Transverse colon (tissue), 4 donors: ENCODE measurements around the gene TGM1.

Source experiments
- POLR2A ChIP-seq: fragments of 450-650 bp; IDR thresholded peaks from one replicate; pipeline ENCODE4 v1.6.1; 2016; ENCODE audit warnings: antibody characterized with exemption, mild to moderate bottlenecking, moderate library complexity
- POLR2AphosphoS5 ChIP-seq, 3 donors: sonication (generic); formaldehyde crosslinking; IDR thresholded peaks; one replicate each; pipeline ENCODE4 v1.6.1; 2016; ENCODE audit warnings: antibody characterized with exemption in 3 of 3
- TF ChIP-seq, protein P1 (sequence below), 5 experiments: fragments of 200-600 bp in 3 of 5; fragments of 450-650 bp in 2 of 5; sonication (generic) in 3 of 5; IDR thresholded peaks; 1 replicate in 2 of 5; 2 replicates in 3 of 5; pipeline ENCODE4 v1.5.1; 2016 to 2017; ENCODE audit warnings: antibody characterized with exemption in 5 of 5, inconsistent platforms in 3 of 5, mild to moderate bottlenecking in 2 of 5, moderate library complexity in 1 of 5

DNA sequence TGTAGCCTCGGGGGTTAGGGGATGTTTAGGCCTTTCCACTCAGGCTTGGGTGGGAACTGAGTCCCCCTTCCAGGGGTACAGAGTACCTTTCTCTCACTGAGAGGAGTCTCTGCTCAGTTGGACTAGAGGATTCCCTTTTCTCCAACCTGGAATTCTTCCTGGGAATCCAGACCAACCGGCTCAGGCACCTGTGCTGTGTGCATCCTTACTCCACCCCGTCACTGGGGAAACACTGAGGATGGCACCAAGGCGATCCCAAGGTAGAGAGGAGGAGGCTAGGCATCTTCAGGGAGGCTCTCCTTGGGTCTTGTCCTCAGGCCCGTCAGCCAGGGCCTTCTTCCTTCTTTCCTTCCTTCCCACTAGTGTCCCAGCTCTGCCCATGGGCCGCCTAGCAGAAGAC is 871 bp upstream of the TGM1 start:
- TF ChIP-seq POLR2A, result no peak
- TF ChIP-seq, protein P1, sequence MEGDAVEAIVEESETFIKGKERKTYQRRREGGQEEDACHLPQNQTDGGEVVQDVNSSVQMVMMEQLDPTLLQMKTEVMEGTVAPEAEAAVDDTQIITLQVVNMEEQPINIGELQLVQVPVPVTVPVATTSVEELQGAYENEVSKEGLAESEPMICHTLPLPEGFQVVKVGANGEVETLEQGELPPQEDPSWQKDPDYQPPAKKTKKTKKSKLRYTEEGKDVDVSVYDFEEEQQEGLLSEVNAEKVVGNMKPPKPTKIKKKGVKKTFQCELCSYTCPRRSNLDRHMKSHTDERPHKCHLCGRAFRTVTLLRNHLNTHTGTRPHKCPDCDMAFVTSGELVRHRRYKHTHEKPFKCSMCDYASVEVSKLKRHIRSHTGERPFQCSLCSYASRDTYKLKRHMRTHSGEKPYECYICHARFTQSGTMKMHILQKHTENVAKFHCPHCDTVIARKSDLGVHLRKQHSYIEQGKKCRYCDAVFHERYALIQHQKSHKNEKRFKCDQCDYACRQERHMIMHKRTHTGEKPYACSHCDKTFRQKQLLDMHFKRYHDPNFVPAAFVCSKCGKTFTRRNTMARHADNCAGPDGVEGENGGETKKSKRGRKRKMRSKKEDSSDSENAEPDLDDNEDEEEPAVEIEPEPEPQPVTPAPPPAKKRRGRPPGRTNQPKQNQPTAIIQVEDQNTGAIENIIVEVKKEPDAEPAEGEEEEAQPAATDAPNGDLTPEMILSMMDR (IDR thresholded peaks at IDR 0.05), result no peak
- no peak for TF ChIP-seq POLR2AphosphoS5 (IDR thresholded peaks at IDR 0.05)
